SU-DHL-6 (cell line): ENCODE data around the gene SRCAP.

Source experiments
- H2AFZ ChIP-seq: fragments of 200-600 bp; sonication (generic); 2 replicates; pipeline ENCODE4 v1.6.1; 2014; ENCODE audit warnings: low read depth, mild to moderate bottlenecking, moderate library complexity, mixed read lengths, antibody characterized with exemption, low read length; ENCODE audit not compliant: severe bottlenecking
- H3F3A ChIP-seq: fragments of 200-600 bp; shearing (Covaris generic); 2 replicates; pipeline ENCODE4 v1.6.0; 2016; ENCODE audit warnings: antibody characterized with exemption, mild to moderate bottlenecking; ENCODE audit not compliant: insufficient read depth
- H3K27ac ChIP-seq: fragments of 200-600 bp; sonication (generic); 2 replicates; pipeline ENCODE4 v1.5.1; 2016; ENCODE audit warnings: low read depth, mild to moderate bottlenecking, low read length, moderate library complexity, mixed read lengths
- H3K27me3 ChIP-seq: fragments of 200-600 bp; sonication (generic), shearing (Covaris generic); 2 replicates; pipeline ENCODE4 v1.6.0; 2014; ENCODE audit warnings: mild to moderate bottlenecking, low read length
- H3K36me3 ChIP-seq: fragments of 200-600 bp; sonication (generic); 2 replicates; pipeline ENCODE4 v1.6.1; 2014; ENCODE audit warnings: mild to moderate bottlenecking, low read length, mixed read lengths
- H3K4me2 ChIP-seq: fragments of 300-600, 200-600 bp; shearing (Covaris generic), sonication (generic); 2 replicates; pipeline ENCODE4 v1.6.0; 2014; ENCODE audit warnings: low read length, low read depth, mild to moderate bottlenecking; ENCODE audit not compliant: poor library complexity, severe bottlenecking
- H3K4me3 ChIP-seq: fragments of 200-600 bp; sonication (generic); 2 replicates; pipeline ENCODE4 v1.5.1; 2014; ENCODE audit warnings: antibody characterized with exemption, low read length, mild to moderate bottlenecking, mixed read lengths; ENCODE audit not compliant: insufficient read depth, poor library complexity, severe bottlenecking
- H3K79me2 ChIP-seq: fragments of 200-600 bp; sonication (generic); 2 replicates; pipeline ENCODE4 v1.6.1; 2014; ENCODE audit warnings: mild to moderate bottlenecking, low read length, moderate library complexity; ENCODE audit not compliant: insufficient read depth
- H3K9ac ChIP-seq: fragments of 200-600 bp; sonication (generic); 2 replicates; pipeline ENCODE4 v1.7.0; 2014; ENCODE audit warnings: mild to moderate bottlenecking, low read length
- H3K9me2 ChIP-seq: fragments of 200-600 bp; sonication (generic); replicated peaks from 2 replicates; pipeline ENCODE4 v1.6.1; 2014; ENCODE audit warnings: low read length; ENCODE audit not compliant: insufficient read depth
- H3K9me3 ChIP-seq: fragments of 200-600 bp; sonication (generic); 2 replicates; pipeline ENCODE4 v1.6.1; 2014; ENCODE audit warnings: low read length, mixed read lengths; ENCODE audit not compliant: insufficient read depth
- H4K20me1 ChIP-seq: fragments of 200-600 bp; sonication (generic); 2 replicates; pipeline ENCODE4 v1.6.1; 2014; ENCODE audit warnings: low read depth, mild to moderate bottlenecking, antibody characterized with exemption, low read length, moderate library complexity, mixed read lengths
- CTCF ChIP-seq: fragments of 200-600 bp; sonication (generic); IDR thresholded peaks from one replicate; pipeline ENCODE4 v1.5.1; 2017; ENCODE audit warnings: antibody characterized with exemption, mild to moderate bottlenecking, low read length, moderate library complexity; ENCODE audit not compliant: insufficient read depth, poor library complexity, severe bottlenecking
- EZH2phosphoT487 ChIP-seq: fragments of 200-600 bp; sonication (generic), shearing (Covaris generic); conservative IDR thresholded peaks from 2 replicates; pipeline ENCODE4 v1.6.1; 2018; ENCODE audit warnings: mild to moderate bottlenecking, antibody characterized with exemption, low read length, moderate library complexity, mixed read lengths

SRCAP gene

GRCh38 chr16:30665155-30665829 is 33.7 kb upstream of the SRCAP start:
- Histone ChIP-seq H3F3A (peaks cover 5% of the 10 kb centered on the region), H3K9me2 (no peaks in the 10 kb centered on the region), H3K27me3 (no peaks in the 10 kb centered on the region), H3K27ac (no peak overlapping the region), H3K4me3 (no peak overlapping the region), H3K36me3 (peaks cover 6% of the 10 kb centered on the region; the same call in 1 of the 2 replicates), H3K9ac (no peak overlapping the region), H3K4me2 (no peak overlapping the region), H4K20me1 (no peaks in the 10 kb centered on the region), H3K79me2 (peaks cover 31% of the 10 kb centered on the region), H3K9me3 (no peaks in the 10 kb centered on the region), H2AFZ (no peak overlapping the region)
- no peak for TF ChIP-seq CTCF
- TF ChIP-seq EZH2phosphoT487, result no peak

GRCh38 chr16:30665830-30666190 is 33.2 kb upstream of the SRCAP start:
- no peak overlapping the region for H3K4me2 ChIP-seq
- peaks cover 27% of the 10 kb centered on the region; the same call in 1 of the 2 replicates for H3K79me2 ChIP-seq
- no peaks in the 10 kb centered on the region for H3K27me3 ChIP-seq
- no peaks in the 10 kb centered on the region for H3K9me2 ChIP-seq
- no peaks in the 10 kb centered on the region for H3F3A ChIP-seq
- no peaks in the 10 kb centered on the region for H3K9me3 ChIP-seq
- no peak for TF ChIP-seq EZH2phosphoT487
- no peak for TF ChIP-seq CTCF
- H3K4me3 ChIP-seq, result no peak overlapping the region
- no peaks in the 10 kb centered on the region for H4K20me1 ChIP-seq
- peaks cover 6% of the 10 kb centered on the region; the same call in 1 of the 2 replicates for H3K36me3 ChIP-seq
- no peak overlapping the region for H2AFZ ChIP-seq
- no peak overlapping the region for H3K27ac ChIP-seq
- H3K9ac ChIP-seq, result no peak overlapping the region

DNA sequence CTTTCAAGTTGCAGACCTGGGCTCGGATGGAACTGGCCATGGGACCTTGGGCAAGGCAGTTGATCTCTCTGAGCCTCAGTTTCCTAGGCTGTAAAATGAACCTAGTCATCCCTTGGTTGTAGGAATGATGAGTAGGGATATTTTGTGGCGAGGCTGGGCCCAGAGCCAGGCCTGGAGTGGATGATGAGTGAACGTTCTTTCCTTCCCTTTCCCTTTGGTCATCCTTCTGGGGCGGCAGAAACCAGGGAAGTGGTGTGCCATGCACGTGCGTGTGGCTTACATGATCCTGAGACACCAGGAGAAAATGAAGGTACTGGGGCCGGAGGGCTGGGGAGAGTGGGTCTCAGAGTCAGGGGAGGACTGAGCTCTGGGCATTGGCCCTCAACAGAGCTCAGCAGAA is 32.3 kb upstream of the SRCAP start:
- Histone ChIP-seq H3K9ac (no peak overlapping the region), H3K4me2 (no peak overlapping the region), H3K9me3 (no peaks in the 10 kb centered on the region), H2AFZ (no peak overlapping the region), H3K27me3 (no peaks in the 10 kb centered on the region), H3K4me3 (no peak overlapping the region), H3K27ac (no peak overlapping the region), H4K20me1 (no peaks in the 10 kb centered on the region), H3K36me3 (peaks cover 3% of the 10 kb centered on the region; the same call in 1 of the 2 replicates), H3F3A (no peaks in the 10 kb centered on the region), H3K9me2 (no peaks in the 10 kb centered on the region), H3K79me2 (peaks cover 18% of the 10 kb centered on the region; the same call in 1 of the 2 replicates)
- TF ChIP-seq EZH2phosphoT487 (no peak), CTCF (no peak)
